ENCODE data around the gene USP34. TPM values are rescaled to one million over a fixed set of nuclear protein-coding genes. Genes with fewer than 3 reads are reported as not detected.

USP34 gene
- total RNA-seq, 1 experiment from 2014 or later = 76.3 TPM

DNA sequence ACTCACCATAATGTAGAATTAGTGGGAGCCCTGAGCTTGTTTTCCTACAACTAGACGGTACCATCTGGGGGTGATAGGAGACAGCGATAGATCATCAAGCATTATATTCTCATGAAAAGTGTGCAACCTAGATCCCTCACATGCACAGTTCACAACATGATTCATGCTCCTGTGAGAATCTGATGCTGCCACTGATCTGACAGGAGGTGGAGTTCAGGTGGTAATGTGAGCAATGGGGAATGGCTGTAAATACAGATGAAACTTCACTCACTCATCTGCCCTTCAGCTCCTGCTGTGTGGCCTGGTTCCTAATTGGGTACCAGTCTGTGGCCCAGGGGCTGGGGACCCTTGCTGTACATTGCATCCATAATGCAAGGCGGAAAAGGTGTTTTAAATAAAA, 60.7 kb downstream of the USP34 start:
- CTCF ChIA-PET = no interaction called here

DNA sequence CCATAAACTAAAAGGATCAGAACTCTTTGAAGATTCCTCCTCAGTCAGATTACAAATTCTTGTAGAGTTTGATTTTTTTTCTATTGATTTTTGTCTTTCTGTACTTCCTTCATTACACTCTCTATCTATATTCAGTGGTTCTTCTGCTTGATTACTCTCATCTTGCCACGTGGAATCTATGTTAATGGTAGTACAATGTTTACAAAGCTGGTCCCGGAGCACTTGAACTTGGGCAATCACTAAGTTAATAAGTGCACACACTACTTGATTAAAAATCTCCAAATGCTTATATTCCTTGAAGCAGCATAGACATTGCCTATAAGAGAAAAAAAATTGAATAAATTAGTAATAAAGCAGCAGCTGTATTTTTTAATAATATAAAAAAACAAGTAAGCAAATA, 65.1 kb downstream of the USP34 start:
- no peak overlapping the region for H3K4me3 ChIP-seq (replicated peaks in 1 of 2; ENCODE audit: low read depth in 1 of 2, low read length in 2 of 2)
- H3K9ac ChIP-seq (ENCODE audit: low read length) = no peak overlapping the region
- POLR2A ChIA-PET = no interaction called here
- DNase-seq (ENCODE audit: low read depth, low spot score) (no peak), ATAC-seq (no peak)
- H3K9me2 ChIP-seq (ENCODE audit: insufficient read depth) = no peaks in the 10 kb centered on the region
- no peak overlapping the region for H3K4me2 ChIP-seq (ENCODE audit: low read length)
- peaks cover 5 to 6% of the 10 kb centered on the region in 2 experiments; a peak in 2 of 4 replicates for H3K36me3 ChIP-seq (ENCODE audit: control insufficient read depth in 1 of 2, insufficient read depth in 2 of 2, low read length in 2 of 2)
- no peaks in the 10 kb centered on the region for H3K9me3 ChIP-seq (ENCODE audit: control insufficient read depth in 1 of 2, insufficient read depth in 1 of 2, low read depth in 1 of 2, low read length in 2 of 2)
- no peaks in the 10 kb centered on the region for H4K20me1 ChIP-seq (ENCODE audit: insufficient read depth)
- intact Hi-C loops (cut with micrococcal nuclease) = no loop called here
- CTCF ChIA-PET = interaction anchor here (1.0 kb wide), 1 partner anchor 20 kb away, joined by 3 read pairs; no protein-coding TSS in a partner anchor
- H3K27me3 ChIP-seq (ENCODE audit: insufficient read depth, low read length) = no peaks in the 10 kb centered on the region
- H3K79me2 ChIP-seq (ENCODE audit: insufficient read depth, low read length) = peaks cover 56% of the 10 kb centered on the region
- H3K27ac ChIP-seq (ENCODE audit: low read depth, low read length) = no peak overlapping the region
- BruUV-seq (replicated peaks) = no TSS peak
- RAD21 ChIA-PET (ENCODE audit: low non-redundant PET in 1 of 2, low total read pairs in 2 of 2, uncharacterized antibody in 2 of 2, unreplicated experiment in 2 of 2) = no interaction called here
- peaks cover 11 to 19% of the 10 kb centered on the region in 2 experiments for H3K4me1 ChIP-seq (ENCODE audit: control insufficient read depth in 1 of 2, insufficient read depth in 2 of 2, low read length in 2 of 2)
- no peak overlapping the region for H2AFZ ChIP-seq (ENCODE audit: low read depth, low read length, poor library complexity, severe bottlenecking)
- TF ChIP-seq POLR2A (IDR thresholded peaks at IDR 0.05; ENCODE audit: borderline replicate concordance, extremely low read depth, insufficient read depth, insufficient read length) (no peak), EGR1 (IDR thresholded peaks at IDR 0.05; ENCODE audit: low read depth) (no peak), POLR2AphosphoS5 (IDR thresholded peaks at IDR 0.05; ENCODE audit: low read depth, low read length) (no peak), SIN3A (IDR thresholded peaks at IDR 0.05; ENCODE audit: low read depth) (no peak), CEBPB (IDR thresholded peaks at IDR 0.05; ENCODE audit: low read depth) (no peak), EZH2 (IDR thresholded peaks at IDR 0.05) (no peak), SP1 (IDR thresholded peaks at IDR 0.05; ENCODE audit: low read depth) (no peak)
- TF ChIP-seq, protein P1, sequence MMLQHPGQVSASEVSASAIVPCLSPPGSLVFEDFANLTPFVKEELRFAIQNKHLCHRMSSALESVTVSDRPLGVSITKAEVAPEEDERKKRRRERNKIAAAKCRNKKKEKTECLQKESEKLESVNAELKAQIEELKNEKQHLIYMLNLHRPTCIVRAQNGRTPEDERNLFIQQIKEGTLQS (IDR thresholded peaks at IDR 0.05) = no peak
- TF ChIP-seq, protein P2, sequence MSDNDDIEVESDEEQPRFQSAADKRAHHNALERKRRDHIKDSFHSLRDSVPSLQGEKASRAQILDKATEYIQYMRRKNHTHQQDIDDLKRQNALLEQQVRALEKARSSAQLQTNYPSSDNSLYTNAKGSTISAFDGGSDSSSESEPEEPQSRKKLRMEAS (IDR thresholded peaks at IDR 0.05) = no peak
- TF ChIP-seq, protein P3, sequence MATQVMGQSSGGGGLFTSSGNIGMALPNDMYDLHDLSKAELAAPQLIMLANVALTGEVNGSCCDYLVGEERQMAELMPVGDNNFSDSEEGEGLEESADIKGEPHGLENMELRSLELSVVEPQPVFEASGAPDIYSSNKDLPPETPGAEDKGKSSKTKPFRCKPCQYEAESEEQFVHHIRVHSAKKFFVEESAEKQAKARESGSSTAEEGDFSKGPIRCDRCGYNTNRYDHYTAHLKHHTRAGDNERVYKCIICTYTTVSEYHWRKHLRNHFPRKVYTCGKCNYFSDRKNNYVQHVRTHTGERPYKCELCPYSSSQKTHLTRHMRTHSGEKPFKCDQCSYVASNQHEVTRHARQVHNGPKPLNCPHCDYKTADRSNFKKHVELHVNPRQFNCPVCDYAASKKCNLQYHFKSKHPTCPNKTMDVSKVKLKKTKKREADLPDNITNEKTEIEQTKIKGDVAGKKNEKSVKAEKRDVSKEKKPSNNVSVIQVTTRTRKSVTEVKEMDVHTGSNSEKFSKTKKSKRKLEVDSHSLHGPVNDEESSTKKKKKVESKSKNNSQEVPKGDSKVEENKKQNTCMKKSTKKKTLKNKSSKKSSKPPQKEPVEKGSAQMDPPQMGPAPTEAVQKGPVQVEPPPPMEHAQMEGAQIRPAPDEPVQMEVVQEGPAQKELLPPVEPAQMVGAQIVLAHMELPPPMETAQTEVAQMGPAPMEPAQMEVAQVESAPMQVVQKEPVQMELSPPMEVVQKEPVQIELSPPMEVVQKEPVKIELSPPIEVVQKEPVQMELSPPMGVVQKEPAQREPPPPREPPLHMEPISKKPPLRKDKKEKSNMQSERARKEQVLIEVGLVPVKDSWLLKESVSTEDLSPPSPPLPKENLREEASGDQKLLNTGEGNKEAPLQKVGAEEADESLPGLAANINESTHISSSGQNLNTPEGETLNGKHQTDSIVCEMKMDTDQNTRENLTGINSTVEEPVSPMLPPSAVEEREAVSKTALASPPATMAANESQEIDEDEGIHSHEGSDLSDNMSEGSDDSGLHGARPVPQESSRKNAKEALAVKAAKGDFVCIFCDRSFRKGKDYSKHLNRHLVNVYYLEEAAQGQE (IDR thresholded peaks at IDR 0.05; ENCODE audit: low read depth) = no peak

More for the DNA sequence above, 60.7 kb downstream of the USP34 start:
- Histone ChIP-seq H3K4me2 (ENCODE audit: low read length) (no peak overlapping the region), H3K9ac (ENCODE audit: low read length) (no peak overlapping the region), H3K79me2 (ENCODE audit: insufficient read depth, low read length) (peaks cover 82% of the 10 kb centered on the region), H3K27me3 (ENCODE audit: insufficient read depth, low read length) (no peaks in the 10 kb centered on the region), H3K4me3 (replicated peaks in 1 of 2; ENCODE audit: low read depth in 1 of 2, low read length in 2 of 2) (no peak overlapping the region), H3K27ac (ENCODE audit: low read depth, low read length) (no peak overlapping the region), H3K9me2 (ENCODE audit: insufficient read depth) (no peaks in the 10 kb centered on the region), H3K36me3 (ENCODE audit: control insufficient read depth in 1 of 2, insufficient read depth in 2 of 2, low read length in 2 of 2) (peaks cover 2 to 4% of the 10 kb centered on the region in 2 experiments; a peak in 1 of 4 replicates), H3K9me3 (ENCODE audit: control insufficient read depth in 1 of 2, insufficient read depth in 1 of 2, low read depth in 1 of 2, low read length in 2 of 2) (no peaks in the 10 kb centered on the region), H4K20me1 (ENCODE audit: insufficient read depth) (0 out of 2 replicates have a peak, but pooled peaks cover under 1% of the 10 kb centered on the region), H3K4me1 (ENCODE audit: control insufficient read depth in 1 of 2, insufficient read depth in 2 of 2, low read length in 2 of 2) (peaks cover 0 to 3% of the 10 kb centered on the region in 2 experiments; a peak in 1 of 4 replicates), H2AFZ (ENCODE audit: low read depth, low read length, poor library complexity, severe bottlenecking) (no peak overlapping the region)
- RAD21 ChIA-PET (ENCODE audit: low non-redundant PET in 1 of 2, low total read pairs in 2 of 2, uncharacterized antibody in 2 of 2, unreplicated experiment in 2 of 2) = no interaction called here
- no TSS peak for BruUV-seq (replicated peaks)
- POLR2A ChIA-PET = no interaction called here
- TF ChIP-seq, protein P4, sequence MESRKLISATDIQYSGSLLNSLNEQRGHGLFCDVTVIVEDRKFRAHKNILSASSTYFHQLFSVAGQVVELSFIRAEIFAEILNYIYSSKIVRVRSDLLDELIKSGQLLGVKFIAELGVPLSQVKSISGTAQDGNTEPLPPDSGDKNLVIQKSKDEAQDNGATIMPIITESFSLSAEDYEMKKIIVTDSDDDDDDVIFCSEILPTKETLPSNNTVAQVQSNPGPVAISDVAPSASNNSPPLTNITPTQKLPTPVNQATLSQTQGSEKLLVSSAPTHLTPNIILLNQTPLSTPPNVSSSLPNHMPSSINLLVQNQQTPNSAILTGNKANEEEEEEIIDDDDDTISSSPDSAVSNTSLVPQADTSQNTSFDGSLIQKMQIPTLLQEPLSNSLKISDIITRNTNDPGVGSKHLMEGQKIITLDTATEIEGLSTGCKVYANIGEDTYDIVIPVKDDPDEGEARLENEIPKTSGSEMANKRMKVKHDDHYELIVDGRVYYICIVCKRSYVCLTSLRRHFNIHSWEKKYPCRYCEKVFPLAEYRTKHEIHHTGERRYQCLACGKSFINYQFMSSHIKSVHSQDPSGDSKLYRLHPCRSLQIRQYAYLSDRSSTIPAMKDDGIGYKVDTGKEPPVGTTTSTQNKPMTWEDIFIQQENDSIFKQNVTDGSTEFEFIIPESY (IDR thresholded peaks at IDR 0.05; ENCODE audit: extremely low read depth, insufficient replicate concordance, low read length) = no peak
- no peak for TF ChIP-seq ZNF274 (IDR thresholded peaks at IDR 0.05; ENCODE audit: low read depth, low read length)
- TF ChIP-seq YY1 (IDR thresholded peaks at IDR 0.05; ENCODE audit: extremely low read depth, insufficient replicate concordance, low read depth, low read length) = no peak
- no peak for TF ChIP-seq EZH2phosphoT487 (IDR thresholded peaks at IDR 0.05; ENCODE audit: borderline replicate concordance)
- ATAC-seq (no peak), DNase-seq (ENCODE audit: low read depth, low spot score) (no peak)
- intact Hi-C loops (cut with micrococcal nuclease) = no loop called here

Data from HCT116 (cell line).